Right ventricle myocardium superior (tissue), 1 donor: Measurements from ENCODE around the gene ZNF831. TPM values are rescaled to one million over a fixed set of nuclear protein-coding genes. Genes with fewer than 3 reads are reported as not detected.

Experiments
- ATAC-seq: fragments of 200-7000 bp; cut with Tn5 transposase; one replicate; pipeline ENCODE4 v1.9.1; 2020; ENCODE audit warnings: mild to moderate bottlenecking; ENCODE audit not compliant: poor library complexity
- DNase-seq: peaks from one replicate; pipeline ENCODE4 v3.0.0-alpha.2; 2020
- intact Hi-C: fragments of 100-400 bp; cut with DNase I; formaldehyde crosslinking; loops from one replicate; pipeline ENCODE4 v1.11.2; 2022
- total RNA-seq: library from RNA; stranded (reverse); fragmentation: NEBNext Ultra II Directional; extraction: Animal tissue kit (Norgen Biotek cat#: 25700); gene quantifications from one replicate; pipeline ENCODE4 v1.2.1, GENCODE V29; 2021
- donor health status: DM: no; HTN: yes; CAD: no; lungs with severe emphysema.

ZNF831 gene
- total RNA-seq, 1 donor from 2014 or later, result 0.08 TPM

DNA sequence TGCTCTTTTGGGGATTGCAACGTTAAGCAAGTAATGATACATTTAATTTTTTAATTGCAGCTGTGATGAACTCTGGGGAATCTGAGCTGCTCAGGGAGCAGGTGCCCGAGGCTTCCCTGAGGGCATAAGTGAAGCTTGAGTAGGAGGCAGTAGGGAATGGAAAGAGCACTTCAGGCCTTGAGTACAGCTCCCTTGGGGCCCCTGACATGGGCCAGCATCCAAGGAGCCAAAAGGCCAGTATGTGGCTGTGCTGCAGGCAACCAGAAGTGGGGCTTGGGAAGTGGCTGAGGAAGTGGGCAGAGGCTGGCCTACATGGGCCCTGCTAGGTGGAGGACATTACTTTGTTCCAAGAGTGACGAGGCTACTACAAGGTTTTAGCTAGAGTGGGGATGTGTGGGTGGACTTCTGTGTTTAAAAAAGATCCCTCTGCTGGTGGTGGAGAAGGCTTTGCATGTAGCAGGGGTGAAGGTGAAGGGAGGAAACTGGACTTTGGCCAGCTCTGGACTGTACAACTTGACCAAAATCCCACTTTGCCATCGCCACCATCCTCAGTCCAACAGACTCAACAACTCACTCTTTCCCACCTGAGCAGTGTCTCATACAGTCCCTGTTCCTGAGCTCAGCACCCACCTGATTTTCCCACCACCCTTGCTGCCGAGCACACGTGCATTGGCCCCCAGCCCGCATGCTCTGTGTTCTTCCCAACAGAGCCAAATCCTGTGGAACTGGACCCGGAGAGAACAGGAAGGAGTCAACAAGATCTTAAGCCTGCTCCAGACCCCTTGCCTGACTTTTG lies 10.9 kb upstream of the ZNF831 start:
- DNase-seq, result no peak
- peak; percentile 23 for ATAC-seq
- intact Hi-C loops, result no loop called here

DNA sequence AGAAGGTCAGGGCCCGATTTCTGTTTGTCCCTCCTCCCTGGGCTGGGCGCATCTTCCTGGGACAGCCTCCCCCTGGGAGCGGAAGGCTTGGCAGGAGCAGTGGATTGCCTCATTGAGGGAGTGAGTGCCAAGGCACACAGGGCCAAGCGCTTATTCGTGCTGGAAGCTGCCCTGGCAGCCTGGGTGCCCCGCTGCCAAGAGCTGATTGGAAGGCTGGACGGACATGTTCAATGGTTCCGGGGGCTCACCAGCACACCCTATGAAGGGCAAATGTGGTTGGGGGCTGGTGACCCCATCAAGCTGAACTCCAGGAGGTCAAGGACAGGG lies 10.3 kb upstream of the ZNF831 start:
- intact Hi-C loops, result no loop called here
- ATAC-seq (peak; percentile 96), DNase-seq (peak; percentile 83)

DNA sequence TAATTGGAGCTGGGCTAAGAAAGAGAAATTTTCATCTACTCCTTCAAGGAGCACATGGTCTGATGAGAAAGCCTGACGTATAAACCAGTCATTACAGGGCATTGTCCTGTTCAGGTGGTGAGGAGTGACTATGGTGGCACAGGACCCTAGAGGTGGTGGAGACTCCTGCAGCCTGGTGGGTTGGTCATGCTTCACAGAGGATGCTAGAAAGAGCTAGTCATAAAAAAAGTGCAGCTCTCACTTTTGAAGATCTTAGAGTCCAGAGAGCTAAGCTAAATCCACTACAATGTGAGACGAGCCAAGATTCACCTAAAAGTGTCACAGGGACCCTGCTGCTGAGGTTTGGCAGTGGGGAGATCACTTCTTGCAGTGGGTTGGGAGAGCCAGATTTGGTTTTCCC lies 9.8 kb upstream of the ZNF831 start:
- intact Hi-C loops, result no loop called here
- DNase-seq (no peak), ATAC-seq (no peak)

DNA sequence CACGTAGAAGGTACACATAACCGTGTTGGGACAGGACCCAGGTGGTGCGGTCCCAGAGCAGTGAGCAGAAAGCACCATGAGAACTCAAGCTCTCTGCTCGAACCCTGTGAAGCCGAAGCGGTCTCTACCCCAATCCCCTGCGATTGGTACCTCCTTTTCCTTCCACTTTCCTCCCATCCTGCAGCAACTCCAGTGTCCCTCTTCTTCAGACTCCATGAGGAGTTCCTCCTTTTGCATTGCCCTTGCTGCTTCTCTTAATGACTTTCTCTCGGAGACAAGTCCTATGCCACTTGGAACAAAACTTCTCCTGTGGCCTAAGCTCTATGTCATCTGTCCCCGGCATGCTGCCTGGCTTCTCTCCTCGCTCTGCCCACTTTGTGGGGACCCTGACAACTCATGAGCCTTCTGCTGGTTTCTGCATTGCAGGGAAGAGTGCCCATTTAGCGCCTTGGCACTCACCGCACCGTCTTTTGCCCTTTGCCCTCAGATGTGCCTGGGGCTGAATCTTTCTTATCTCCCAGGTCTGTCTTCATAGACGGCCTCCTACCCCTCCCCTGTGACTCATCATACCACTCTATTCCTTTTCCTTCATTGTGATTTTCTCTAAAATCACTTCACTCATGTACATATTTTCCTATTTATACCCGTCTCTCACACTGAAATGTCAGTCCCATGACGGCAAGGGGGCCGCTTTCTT lies 9.2 kb upstream of the ZNF831 start:
- intact Hi-C loops, result no loop called here
- ATAC-seq (no peak), DNase-seq (no peak)

DNA sequence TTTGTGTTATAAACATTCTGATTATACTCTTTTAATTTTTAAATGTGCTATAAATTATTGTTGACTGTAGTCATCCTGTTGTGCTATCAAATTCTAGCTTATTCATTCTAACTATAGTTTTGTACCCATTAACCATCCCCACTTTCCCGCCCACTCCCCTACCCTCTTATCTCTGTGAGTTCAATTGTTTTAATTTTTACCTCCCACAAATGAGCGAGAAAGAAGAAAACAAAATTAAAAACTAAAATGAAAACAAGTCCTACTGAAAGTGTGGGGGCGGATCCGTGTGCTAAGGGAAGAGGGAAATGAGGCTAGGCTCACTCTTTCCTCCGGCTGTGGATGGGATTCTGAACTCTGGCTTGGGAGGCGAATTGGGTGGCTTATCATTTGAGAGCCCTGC lies 6.6 kb upstream of the ZNF831 start:
- DNase-seq (no peak), ATAC-seq (no peak)
- intact Hi-C loops, result no loop called here

DNA sequence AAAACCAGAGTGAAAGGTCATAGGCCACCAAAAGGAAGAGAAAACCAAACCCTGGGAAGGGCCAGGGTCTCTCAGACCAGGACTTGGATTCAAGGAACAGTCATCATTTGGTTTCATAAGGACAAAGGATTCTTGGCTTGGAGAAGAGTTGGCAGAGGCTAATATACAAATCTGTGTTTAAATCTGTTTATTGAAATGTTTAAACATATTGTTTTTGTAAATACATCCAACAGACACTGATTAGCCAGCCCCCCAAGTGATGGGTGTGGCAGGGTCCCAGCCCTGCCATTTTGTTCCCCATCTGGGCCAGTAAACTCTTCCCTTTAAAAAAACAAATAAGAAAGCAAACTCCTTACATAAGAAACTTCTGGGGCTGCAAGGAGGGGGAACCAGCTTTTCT lies 6.1 kb upstream of the ZNF831 start:
- ATAC-seq (no peak), DNase-seq (no peak)
- intact Hi-C loops, result no loop called here

DNA sequence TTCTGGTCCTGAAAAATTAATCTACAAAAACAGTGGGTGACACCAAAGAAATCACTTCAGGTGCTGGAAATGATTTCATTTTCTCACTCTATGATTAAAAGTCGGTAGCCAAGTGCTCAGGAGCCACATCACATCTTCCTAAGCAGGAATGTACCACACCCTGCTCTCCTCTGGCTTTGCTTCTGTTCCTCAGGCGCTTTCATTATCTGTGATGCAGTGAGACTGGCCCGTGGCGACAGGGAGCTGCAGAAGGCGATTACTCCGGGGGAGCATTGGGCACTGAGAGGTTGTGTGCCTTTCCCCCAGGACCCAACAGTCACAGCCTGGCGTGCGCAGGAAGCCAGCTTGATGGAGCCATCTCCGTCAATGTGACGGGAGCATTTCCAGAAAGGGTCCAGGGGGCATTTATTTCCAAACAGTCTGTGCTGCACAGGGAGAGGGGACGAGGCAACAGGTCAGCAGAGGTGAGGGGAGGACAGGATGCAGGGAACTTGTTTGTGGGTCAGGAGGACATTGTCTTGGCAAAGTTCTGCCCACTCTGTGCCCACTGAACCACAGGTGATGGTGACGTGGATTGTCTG lies 5.6 kb upstream of the ZNF831 start:
- intact Hi-C loops, result no loop called here
- DNase-seq (no peak), ATAC-seq (no peak)

DNA sequence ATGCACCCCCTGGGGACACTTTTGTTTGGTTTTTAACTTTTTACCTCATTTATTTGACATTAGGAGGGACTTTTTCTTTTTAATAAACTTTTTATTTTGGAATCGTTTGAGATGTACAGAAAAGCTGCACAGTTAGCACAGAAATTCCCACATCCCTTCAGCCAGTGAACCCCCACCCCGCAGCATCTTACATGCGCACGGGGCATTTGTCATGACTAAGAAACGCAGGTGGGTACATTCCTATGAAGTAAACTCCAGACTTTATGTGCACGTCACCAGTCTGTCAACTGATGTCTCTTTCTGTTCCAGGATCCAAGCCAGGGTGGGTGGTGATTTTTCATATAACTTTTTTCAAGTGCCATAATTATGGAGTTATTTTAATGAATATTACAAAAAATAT lies 4.9 kb upstream of the ZNF831 start:
- no peak for DNase-seq
- ATAC-seq, result no peak
- intact Hi-C loops, result no loop called here

DNA sequence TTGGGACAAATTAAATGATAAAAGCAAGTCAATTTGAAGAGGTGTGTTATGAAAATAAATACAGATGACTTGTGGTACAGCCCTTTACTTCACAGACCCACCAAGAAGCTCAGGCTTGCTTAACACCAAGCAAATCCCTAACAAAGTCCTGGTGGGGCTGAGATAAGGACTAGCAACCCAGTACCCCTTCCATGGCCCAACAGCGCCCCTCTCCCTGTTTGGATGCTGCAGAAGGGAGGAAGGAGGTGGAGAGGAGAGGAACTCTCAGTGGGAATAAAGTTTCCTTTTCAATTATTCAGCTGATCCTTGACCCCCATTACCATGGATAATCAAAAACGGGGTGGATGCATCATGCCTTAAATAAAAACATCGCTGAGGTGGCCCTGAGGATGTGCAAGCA lies 4.5 kb upstream of the ZNF831 start:
- DNase-seq (no peak), ATAC-seq (no peak)
- intact Hi-C loops, result no loop called here

DNA sequence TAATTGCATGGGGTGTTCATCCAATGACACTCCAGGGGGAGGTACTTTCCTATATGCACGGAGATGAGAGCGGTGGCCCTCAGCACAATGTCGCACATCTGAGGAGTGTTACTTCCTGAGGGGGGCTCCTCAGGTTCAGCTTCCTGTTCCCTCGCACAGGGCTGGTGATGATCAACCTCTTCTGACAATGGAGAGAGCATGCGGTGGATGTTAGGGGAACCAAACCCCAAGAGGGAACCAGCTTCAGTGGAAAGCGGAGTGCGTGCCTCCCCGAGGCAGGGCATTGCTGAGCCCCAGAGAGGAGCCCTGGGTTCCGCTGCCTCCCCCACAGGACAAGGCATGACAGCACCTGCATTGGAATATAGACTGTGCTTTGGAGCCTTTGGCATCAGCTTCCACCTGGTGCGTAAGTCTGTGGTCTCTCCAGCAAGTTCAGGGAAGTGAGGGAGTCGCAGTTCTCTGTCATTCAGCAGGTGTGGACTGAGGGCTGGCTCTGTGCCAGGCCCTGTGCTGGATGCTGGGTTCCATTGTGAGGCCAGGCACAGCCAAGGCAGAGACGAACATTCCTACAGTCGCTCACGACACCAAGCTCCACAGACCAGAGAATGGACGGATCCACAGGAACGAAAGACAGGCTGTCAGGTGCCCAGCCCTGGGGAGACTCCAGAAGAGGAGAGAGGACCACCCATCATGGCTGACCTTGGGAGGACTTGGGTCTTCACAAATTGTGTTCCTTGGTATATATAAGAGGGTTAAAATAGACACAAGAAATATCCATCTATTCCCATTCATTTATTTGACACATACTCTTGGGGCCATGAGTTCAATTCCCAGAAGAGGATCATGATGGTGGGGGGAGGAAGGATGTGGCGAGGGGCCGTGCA lies 3.9 kb upstream of the ZNF831 start:
- ATAC-seq (no peak), DNase-seq (no peak)
- intact Hi-C loops, result loop anchor here (10.0 kb wide), 1 partner anchor 55 kb away; no protein-coding TSS in a partner anchor

DNA sequence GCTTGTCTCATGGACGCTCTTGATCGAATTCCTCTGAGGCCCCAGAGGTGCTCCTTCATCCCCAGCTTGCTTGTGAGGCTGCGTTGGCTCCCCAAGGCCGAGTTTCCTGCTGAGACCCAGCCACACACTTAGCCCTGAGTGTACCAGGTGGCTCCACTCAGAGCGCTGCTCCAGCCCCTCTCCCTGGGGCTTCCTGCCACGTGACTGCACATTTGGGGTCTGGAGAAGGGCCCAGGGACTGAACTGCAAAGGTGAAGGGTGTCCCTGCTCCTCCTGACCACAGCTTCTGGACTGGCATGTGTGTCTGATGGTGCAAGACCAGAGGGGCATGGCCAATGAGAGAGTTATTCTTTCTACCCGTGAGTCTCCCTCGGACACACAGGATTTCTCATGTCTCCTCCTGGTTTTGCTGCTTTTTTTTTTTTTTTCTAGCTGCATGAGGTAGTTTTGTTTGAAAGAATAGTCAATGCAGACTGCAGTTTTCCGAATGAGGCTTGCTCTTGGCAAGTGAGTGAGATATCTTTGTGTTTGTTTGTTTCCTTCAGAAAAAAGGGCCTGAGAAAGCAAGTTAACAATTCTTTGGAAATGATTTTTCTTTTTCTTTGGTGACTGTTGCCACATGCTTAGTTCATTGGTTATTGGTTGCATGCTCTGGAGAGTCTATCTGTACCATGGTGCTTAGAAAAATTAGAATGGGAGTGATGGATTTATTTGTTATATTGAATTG lies 3.1 kb upstream of the ZNF831 start:
- intact Hi-C loops, result loop anchor here (10.0 kb wide), 1 partner anchor 54 kb away; no protein-coding TSS in a partner anchor
- DNase-seq (no peak), ATAC-seq (no peak)

DNA sequence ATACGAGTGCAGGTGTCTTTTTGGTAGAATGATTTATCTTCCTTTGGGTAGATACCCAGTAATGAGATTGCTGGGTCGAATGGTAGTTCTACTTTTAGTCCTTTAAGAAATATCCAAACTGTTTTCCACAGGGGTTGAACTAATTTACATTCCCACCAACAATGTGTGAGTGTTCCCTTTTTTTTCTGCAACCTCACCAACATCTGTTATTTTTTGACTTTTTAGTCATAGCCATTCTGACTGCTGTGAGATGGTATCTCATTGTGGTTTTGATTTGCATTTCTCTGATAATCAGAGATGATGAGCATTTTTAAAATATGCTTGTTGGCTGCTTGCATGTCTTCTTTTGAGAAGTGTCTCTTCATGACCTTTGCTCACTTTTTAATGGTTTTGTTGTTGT lies 1.9 kb upstream of the ZNF831 start:
- no peak for ATAC-seq
- DNase-seq, result no peak
- intact Hi-C loops, result loop anchor here (10.0 kb wide), 1 partner anchor 53 kb away; no protein-coding TSS in a partner anchor

DNA sequence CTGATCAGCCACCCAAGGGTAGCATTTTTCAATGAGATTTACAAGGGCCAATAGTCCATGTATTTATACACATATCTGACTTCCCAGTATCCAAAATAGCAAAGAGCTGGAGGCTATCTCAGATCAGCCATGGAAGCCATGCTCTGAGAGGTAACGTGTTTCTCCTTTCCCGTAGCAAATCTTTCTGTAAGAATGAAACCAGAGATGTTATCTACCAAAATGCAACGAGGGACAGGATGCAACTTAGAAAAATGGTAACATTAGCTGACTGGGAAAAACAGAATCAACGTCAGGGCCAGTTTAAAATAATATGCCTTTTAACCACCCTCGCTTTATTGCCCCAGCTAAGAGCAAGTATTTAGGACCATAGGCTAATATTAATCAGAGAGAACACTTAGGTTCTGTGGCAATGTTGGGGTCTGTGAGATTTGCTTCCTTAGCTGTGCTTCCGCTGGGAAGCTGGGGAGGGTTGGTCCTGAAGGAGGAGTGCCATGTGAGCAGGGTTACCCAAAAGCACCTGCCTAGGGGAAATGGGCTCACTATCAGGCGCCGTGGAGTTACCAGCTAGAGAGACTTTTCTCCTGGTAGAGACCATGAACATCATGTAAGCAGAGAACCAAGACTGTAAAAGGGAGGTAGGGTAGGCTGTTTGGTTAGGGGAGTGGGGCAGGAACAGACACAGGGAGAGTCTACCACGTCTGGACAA lies 1.2 kb downstream of the ZNF831 start:
- ATAC-seq (no peak), DNase-seq (no peak)
- intact Hi-C loops, result loop anchor here (10.0 kb wide), 1 partner anchor 50 kb away; no protein-coding TSS in a partner anchor

DNA sequence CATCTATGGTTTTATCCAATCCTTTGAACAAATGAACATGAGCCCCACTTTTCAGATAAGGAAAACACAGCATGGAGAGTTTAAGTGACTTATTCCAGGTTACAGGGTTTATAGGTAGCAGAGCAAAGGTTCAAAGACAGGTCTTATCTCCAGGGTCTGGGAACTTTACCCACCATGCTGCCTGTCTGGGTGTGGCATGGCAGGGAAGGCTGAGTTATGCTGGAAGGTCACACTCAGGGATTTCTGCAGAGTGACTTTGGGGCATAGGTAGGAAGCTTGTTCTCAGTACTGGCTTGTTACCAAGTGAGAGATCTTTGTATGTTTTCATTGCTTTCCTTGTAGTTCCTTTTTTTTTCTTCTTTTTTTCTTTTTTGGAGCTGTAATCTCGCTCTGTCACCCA lies 1.8 kb downstream of the ZNF831 start:
- ATAC-seq, result no peak
- DNase-seq, result no peak
- intact Hi-C loops, result loop anchor here (10.0 kb wide), 1 partner anchor 49 kb away; no protein-coding TSS in a partner anchor

DNA sequence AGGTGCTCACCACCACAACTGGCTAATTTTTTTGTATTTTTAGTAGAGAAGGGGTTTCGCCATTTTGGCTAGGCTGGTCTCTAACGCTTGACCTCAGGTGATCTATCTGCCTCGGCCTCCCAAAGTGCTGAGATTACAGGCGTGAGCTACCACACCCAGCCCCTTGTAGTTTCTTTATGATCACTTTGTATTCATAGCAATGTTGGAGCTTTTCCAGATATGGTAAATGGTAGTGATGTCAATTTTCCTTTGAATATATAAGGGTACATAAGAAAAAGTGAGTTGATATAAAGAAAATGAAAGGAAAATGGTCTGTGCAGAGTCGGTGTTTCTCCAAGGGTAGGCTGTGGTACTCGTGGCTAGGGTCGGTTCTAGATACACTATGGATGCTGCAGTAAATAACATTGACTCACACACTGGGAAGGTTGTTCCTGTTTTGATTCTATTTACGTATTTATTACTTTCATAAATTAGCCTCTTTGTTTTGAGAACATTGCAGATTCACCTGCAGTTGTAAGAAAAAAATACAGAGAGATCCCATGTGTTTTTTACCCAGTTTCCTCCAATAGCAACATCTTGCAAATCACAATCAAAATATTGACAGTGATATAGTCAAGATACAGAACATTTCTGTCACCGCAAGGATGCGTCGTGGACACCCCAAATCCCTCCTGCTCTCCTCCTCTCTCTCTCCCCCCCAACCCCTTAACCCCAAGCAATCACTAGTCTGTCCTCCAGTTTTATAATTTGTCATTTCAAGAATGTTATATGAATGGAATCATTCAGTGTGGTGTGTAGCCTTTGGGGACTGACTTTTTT lies 2.5 kb downstream of the ZNF831 start:
- intact Hi-C loops, result loop anchor here (10.0 kb wide), 1 partner anchor 49 kb away; no protein-coding TSS in a partner anchor
- ATAC-seq (no peak), DNase-seq (no peak)

DNA sequence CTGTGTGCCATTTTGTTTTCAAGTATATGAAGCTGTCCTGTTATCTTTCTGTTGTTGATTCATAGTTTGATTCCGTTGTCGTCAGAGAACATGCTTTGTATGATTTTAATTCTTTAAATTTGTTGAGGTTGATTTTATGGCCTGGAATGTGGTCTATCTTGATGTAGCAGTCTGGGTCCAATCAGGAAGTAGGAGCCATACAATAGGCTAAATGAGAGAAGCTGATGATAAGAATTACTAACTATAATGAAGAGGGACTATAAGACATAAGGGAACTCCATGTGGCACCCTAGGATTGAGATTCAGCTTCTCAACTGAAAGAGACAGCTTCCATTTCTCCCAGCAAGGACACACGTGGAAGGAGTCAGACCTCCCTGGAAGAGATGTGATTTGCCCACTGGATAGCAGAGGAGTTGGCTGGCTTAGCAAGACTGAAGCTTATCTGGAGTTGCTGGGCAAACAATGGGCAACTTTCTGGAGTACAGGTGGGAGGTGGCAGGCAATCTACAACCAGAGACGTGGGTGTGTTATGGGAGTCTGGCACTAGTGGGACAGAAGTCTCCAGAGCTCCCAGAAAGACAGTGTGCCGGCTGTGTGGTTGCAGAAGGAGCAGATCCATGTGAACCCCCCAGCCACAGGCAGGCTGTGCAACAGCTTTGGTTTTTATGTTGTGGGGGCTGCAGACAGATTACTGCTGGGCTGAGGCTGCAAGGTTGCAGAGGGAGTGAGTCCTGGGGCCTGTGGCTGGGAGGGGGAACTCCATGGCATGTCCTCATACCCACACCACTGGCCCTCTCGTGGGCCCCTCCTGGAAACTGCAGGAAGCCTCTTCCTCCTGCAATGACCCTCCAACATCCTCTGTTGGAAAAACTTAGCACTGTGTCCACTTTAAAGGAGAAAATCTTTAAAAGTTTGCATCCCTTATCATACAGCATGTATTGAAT lies 7.1 kb downstream of the ZNF831 start:
- ATAC-seq, result no peak
- intact Hi-C loops, result no loop called here

More for the DNA sequence above, 7.1 kb downstream of the ZNF831 start:
- DNase-seq, result no peak
